Cardiac septum (tissue), 1 donor: ENCODE results near the gene KCND2. TPM values are rescaled to one million over a fixed set of nuclear protein-coding genes. Genes with fewer than 3 reads are reported as not detected.
A peak's percentile ranks its signal among the peaks of the same experiment; 100 is the strongest.
"Not testable (repeated sequence)": the region's sequence is repeated elsewhere in the genome, so short reads cannot be mapped to it uniquely, and the experiment has no call there.

Source experiments
- DNase-seq: peaks from one replicate; pipeline ENCODE4 v3.0.0-alpha.2; 2020; ENCODE audit warnings: low spot score
- intact Hi-C: fragments of 100-400 bp; cut with DNase I; formaldehyde crosslinking; loops from one replicate; pipeline ENCODE4 v1.14.0; 2022
- total RNA-seq: library from RNA; stranded (reverse); fragmentation: NEBNext Ultra II Directional; extraction: Animal tissue kit (Norgen Biotek cat#: 25700); gene quantifications from one replicate; pipeline ENCODE4 v1.2.1, GENCODE V29; 2021
- donor health status: DM: no; HTN: no; CAD: no.

Gene KCND2
- total RNA-seq, 1 donor from 2014 or later = 0.22 TPM

DNA sequence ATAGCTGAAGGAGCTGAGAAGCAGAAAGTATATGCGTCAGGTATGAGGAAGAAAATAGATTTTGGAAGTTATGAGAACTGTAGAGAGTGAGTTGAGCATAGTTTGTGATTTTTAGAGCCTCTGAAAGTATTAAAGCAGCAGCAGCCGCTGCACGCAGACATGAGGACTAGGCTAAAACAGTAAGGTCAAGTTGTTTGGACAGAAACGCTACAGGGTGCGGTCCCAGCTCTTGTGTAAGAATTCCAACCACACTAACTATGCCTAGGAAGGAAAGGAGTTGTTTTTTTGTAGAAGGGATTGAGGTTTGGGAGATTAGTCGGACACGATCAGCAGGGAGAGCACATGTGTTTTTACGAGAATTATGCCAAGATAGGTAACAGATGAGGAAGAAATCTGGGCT, 506.1 kb downstream of the KCND2 start:
- DNase-seq, intact Hi-C loops: not testable (repeated sequence)

DNA sequence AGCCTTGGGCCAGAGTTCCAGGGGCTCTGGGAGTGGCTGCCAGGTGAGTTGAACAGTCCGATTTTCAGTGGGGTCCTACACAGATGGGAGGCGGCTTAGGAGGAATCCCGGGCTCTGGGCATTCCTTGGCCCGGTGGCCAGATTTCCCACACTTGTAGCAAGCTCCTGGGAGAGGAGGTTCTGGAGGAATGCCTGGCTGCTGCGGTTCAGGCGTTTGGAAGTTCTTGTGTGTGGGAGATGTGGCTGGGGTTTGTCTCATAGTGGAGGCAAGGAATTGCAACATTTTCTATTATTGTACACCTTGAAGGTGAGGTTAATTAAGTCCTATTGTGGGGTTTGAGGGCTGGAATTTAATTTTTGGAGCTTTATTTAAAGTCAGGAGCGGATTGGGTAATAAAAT, 507.5 kb downstream of the KCND2 start:
- intact Hi-C loops, DNase-seq: not testable (repeated sequence)

DNA sequence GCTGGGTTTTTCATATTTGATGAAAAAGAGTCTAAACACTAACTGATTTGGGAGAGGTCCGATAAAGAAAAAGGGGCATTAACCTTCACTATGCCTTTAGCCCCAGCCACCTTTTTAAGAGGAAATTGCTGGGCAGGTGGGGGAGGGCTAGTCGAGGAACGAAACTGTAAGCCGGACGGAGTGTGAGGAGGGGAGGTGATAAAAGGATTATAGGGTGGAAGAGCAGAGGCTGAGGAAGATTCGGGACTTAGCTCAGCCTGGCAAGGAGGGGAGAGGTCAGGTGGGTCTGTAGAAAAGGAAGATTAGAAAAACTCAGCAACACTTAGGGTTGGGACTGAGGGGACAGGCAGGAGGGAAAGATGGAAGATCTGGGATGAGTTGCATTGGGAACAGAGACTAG, 508.0 kb downstream of the KCND2 start:
- intact Hi-C loops = no loop called here
- DNase-seq = no peak

DNA sequence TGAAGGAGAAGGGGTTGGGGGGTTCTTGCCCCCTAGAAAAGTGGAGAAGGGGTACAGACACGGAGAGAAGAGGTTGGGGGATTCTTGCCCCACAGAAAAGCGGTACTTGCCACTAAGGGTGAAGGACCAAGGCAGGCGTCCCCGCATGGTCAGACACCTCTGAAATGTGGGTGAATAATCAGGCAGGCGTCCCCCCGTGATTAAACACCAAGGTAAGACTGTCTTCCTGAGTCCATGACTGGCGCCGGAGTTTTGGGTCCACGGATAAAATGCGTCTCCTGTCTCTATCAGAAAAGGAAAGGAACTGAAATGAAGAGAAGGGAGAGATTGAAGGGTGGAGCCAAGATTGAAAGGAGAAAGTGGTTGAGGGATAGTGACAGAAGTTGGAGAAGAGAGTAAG, 508.9 kb downstream of the KCND2 start:
- intact Hi-C loops, DNase-seq: not testable (repeated sequence)

DNA sequence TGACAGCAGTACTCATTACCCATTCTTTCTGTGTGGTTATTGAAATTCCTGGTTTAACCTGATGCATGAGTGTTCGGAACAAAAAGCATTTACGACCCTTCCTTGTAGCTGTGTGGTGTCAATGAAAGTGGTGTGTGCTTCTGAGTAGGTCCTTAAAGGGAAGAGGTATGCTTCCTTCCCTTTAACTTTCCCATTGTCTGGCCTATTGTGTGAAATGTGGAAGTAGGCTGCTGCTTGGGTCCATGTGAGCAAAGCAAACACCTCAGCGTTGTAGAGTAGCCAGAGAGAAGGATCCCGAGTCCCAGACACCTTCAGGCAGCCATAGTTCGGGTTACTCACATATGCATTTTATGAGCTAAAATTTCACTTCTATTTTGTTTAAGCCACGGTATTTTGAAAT, 510.3 kb downstream of the KCND2 start:
- no peak for DNase-seq
- intact Hi-C loops = no loop called here

DNA sequence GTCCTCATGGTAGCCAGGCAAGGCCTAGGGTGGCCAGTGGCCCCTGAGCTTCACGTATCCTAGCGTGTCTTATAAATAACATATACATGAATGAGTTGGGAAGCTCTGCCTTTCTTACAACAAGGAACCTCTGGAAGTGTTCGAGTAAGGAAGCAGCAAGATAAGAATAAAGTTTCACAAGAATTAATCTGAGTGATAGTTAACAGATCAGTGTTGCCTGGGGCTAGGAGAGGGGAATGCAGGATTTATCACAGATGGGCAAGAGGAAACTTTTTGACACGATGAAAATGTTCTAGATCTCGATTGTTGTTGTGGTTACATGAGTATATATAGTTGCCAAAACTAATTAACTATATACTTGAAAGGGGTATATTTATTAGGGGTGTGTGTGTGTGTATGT, 510.7 kb downstream of the KCND2 start:
- DNase-seq = no peak
- intact Hi-C loops = no loop called here

DNA sequence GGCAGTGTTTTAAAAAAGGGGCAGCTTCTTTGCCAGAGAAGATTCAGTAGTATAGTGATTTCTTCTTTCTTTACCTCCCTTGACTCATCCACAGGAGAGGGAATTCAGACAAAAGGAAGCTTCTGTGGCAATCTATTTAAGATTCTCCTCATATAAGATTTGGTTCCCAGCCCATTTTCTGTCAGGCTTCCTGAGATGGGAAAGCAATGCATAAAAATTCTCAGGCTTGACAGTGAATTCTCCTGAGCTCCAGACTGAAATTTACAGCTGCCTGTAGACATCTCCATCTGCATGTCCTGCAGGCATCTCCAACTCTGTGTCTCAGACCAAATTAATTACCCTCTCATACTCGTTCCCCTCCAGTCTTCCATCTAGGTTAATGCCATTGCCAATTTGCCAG, 512.1 kb downstream of the KCND2 start:
- intact Hi-C loops = no loop called here
- no peak for DNase-seq

DNA sequence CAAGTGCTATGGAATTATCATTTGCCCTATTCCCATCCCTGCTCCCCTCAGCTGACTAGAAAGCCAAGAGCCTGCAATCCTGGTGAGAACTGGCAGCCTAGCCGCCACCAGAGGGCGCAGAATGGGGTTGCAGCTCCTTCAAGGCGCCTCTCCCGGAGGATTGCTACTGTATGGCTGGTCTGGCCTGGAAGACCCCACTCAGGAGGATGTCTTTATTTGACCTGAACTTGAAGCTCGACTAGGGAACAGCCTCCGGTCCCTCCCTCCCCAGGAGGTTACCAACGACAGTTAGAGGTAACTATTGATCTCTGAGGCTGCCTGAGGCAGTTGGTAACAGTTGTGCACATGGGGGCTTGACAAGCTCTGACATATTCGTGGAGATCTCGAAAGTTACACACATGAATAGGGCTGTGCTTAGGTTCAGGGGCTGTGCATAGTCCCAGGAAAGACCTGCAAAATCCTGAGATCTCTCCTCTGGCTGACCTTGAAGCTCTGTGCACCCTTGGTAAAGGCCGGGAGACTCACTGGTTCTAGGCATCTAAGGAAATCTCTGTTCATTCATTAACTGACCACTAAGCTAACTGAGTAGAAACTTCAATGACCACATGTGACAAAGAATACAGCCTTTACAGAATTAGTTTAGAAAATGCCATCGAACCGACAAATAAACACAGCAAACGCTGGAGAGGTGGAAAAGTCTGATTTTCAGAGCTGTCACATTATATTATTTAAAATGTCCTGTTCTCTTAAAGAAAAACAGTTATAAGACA, 519.3 kb downstream of the KCND2 start:
- intact Hi-C loops = loop anchor here (5.0 kb wide), 2 partner anchors 150 to 315 kb away; no protein-coding TSS in a partner anchor
- peak; percentile 88 for DNase-seq

DNA sequence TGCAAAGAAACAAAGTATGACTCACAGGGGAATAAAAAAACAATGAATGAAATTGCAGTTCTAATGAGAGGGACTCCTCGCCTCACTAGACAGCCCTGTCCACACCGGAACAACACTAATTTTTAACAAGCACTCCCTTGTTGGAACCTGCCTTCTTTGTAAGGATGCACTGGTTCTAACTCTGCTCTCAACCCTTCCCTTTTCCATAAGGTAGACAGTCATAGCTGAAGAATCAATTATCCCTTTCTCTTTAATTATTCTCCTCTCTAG, 519.8 kb downstream of the KCND2 start:
- no peak for DNase-seq

DNA sequence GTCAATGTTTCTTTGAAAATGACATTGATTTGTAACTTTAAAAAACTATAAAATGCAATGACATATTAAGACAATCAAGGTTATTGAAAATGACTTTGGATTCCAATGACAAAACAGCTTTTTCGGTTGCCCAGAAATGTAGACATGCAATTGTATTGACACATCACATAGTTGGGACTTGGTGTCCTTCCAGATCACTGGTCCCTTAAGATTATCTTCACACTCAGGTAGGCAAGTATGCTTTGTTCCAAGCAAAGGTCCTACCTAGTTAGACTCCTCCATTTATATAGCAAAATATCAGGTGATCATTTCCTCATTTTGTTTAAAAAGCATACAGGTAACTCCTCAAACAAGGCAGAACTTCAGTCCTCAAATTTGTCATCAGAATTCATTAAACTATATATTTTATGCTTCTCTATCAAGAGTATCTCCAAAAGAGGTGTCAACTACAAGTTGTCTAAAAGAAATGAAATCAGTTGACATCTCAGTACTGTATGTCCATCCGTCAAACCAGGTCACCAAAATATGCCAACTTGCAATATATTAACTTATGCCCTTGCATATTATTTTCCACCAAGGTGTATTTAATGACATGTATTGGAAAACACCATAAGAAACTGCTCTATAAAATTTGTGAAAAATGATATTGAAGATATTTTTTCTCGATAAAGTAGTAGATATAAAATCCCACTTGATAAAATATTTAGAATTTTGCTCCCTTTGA, 520.4 kb downstream of the KCND2 start:
- intact Hi-C loops = loop anchor here (5.0 kb wide), 2 partner anchors 149 to 314 kb away; no protein-coding TSS in a partner anchor

More for the DNA sequence above, 519.8 kb downstream of the KCND2 start:
- intact Hi-C loops = loop anchor here (5.0 kb wide), 2 partner anchors 150 to 315 kb away; no protein-coding TSS in a partner anchor

DNA sequence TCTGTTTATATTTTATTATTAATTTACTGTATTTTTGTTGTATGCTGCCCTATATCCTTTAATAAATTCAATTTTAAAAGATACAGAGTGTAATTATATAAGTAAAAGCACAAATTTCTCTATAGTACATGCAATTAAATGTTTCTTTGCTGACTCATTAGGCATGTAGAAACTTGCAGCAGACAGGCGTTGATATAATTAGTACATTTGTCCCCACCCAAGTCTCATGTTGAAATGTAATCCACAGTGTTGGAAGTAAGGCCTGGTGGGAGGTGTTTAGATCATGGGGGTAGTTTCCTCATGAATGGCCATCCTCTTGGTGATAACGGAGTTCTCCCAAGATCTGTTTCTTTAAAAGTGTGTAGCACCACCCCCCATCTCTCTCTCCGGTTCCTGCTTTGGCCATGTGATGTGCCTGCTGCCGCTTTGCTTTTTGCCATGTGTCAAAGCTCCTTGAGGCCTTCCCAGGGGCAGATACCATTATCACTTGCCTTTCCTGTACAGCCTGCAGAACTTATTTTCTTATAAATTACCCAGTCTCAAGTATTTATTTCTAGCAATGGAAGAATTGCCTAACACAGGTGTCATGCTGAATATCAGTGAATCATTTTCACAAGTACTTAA, 521.2 kb downstream of the KCND2 start:
- no peak for DNase-seq
- intact Hi-C loops = loop anchor here (5.0 kb wide), 2 partner anchors 148 to 313 kb away; no protein-coding TSS in a partner anchor

More for the DNA sequence above, 520.4 kb downstream of the KCND2 start:
- DNase-seq = no peak

DNA sequence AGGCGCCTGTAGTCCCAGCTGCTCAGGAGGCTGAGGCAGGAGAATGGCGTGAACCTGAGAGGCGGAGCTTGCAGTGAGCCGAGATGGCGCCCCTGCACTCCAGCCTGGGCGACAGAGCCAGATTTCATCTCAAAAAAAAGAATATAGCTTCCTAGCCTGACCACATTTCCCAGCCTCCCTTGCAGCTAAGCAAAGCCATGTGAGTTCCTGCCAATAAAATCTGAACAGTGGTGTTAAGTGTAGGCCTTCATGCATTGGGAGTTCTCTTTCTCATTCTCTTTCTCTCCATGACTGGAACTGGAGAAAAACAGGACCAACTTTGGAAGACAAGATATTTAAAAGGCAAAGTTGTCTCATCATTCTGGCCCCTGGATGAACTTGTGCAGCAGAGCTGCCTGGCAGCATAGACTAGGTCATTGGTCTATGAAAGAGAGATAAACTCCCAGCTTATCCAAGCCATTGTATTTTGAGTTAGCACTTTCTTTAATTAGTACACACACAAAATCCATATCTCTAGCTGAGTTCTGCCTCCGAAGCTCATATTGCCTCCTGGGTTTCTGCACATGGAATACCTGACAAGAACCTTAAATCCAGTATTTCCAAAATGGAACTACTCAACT, 524.2 kb downstream of the KCND2 start:
- DNase-seq = no peak
- intact Hi-C loops = no loop called here

DNA sequence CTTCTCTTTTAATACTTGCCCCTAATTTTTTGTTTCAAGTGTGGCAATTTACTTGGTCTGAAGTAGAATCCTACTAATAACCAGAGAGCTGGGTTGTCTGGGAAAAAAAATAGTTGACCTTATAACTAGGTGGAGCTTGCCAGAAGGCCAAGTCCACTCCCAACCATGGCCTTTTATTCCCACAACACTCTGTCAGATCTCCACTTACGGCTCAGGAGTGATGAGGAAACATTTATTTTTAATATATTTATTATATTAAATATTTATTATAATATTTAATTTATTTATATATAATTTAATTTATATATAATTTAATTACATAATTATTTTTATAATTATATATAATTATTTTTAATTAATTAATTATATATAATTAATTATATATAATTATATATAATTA, 526.2 kb downstream of the KCND2 start:
- intact Hi-C loops = no loop called here
- no peak for DNase-seq
